HEK293 (cell line): ENCODE measurements around the gene ACER3.
A peak's percentile ranks its signal among the peaks of the same experiment; 100 is the strongest.

Source experiments
- CTCF ChIA-PET: fragments of 350-600 bp; formaldehyde crosslinking; extraction: SDS; loops from one replicate; lab custom pipeline; 2021; ENCODE audit warnings: antibody characterized with exemption; lab: Yijun Ruan, JAX
- POLR2A ChIA-PET: fragments of 300-600 bp; formaldehyde crosslinking; extraction: SDS; loops from one replicate; lab custom pipeline; 2020; ENCODE audit warnings: antibody characterized with exemption, inconsistent platforms; lab: Yijun Ruan, JAX
- H3K27ac ChIP-seq: fragments of 200-500 bp; sonication (Bioruptor generic); 2 replicates; pipeline ENCODE4 v1.5.1; 2014; ENCODE audit warnings: low read depth, low read length, control low read depth, inconsistent platforms; ENCODE audit errors: extremely low read depth
- H3K36me3 ChIP-seq, 2 experiments: fragments of 200-500 bp in 1 of 2; sonication (Bioruptor generic) in 1 of 2; 1 replicate in 1 of 2; 2 replicates in 1 of 2; pipeline ENCODE4 v1.5.1; 2014 to 2017; ENCODE audit warnings: inconsistent platforms in 2 of 2, low read length in 2 of 2; ENCODE audit not compliant: control insufficient read depth in 2 of 2, insufficient read depth in 1 of 2
- H3K4me1 ChIP-seq: fragments of 200-500 bp; sonication (Bioruptor generic); 2 replicates; pipeline ENCODE4 v1.5.1; 2014; ENCODE audit warnings: mild to moderate bottlenecking, low read length, inconsistent platforms; ENCODE audit not compliant: control insufficient read depth, insufficient read depth
- H3K4me3 ChIP-seq: 2 replicates; pipeline ENCODE4 v1.5.1; 2011; ENCODE audit warnings: low read depth, mild to moderate bottlenecking, control low read depth, low read length, moderate library complexity
- H3K9me3 ChIP-seq: fragments of 200-500 bp; sonication (Bioruptor generic); 2 replicates; pipeline ENCODE4 v1.5.1; 2014; ENCODE audit warnings: low read depth, low read length, inconsistent platforms; ENCODE audit not compliant: control insufficient read depth, insufficient read depth
- AEBP2 ChIP-seq: fragments of 450-650 bp; formaldehyde crosslinking; IDR thresholded peaks from 2 replicates; pipeline ENCODE4 v1.5.1; 2016; ENCODE audit warnings: missing biosample characterization, missing genetic modification characterization, borderline replicate concordance
- BCL11A ChIP-seq: fragments of 450-650 bp; formaldehyde crosslinking; IDR thresholded peaks from 2 replicates; pipeline ENCODE4 v1.5.1; 2016; ENCODE audit warnings: low read depth, missing biosample characterization, missing genetic modification characterization
- BCL11B ChIP-seq: fragments of 450-650 bp; formaldehyde crosslinking; IDR thresholded peaks from 2 replicates; pipeline ENCODE4 v1.5.1; 2016; ENCODE audit warnings: low read depth, missing biosample characterization, missing genetic modification characterization
- ELK4 ChIP-seq: IDR thresholded peaks from 2 replicates; pipeline ENCODE4 v1.6.1; 2011; ENCODE audit warnings: mild to moderate bottlenecking, low read depth, low read length, borderline replicate concordance
- MYNN ChIP-seq: fragments of 450-650 bp; formaldehyde crosslinking; IDR thresholded peaks from 2 replicates; pipeline ENCODE4 v1.5.1; 2016; ENCODE audit warnings: missing biosample characterization, missing genetic modification characterization, borderline replicate concordance
- OVOL3 ChIP-seq: fragments of 450-650 bp; formaldehyde crosslinking; IDR thresholded peaks from 2 replicates; pipeline ENCODE4 v1.5.1; 2016; ENCODE audit warnings: missing biosample characterization, missing genetic modification characterization
- PATZ1 ChIP-seq: fragments of 450-650 bp; formaldehyde crosslinking; IDR thresholded peaks from 2 replicates; pipeline ENCODE4 v1.5.1; 2016; ENCODE audit warnings: missing biosample characterization, missing genetic modification characterization
- PRDM6 ChIP-seq: fragments of 450-650 bp; formaldehyde crosslinking; IDR thresholded peaks from 2 replicates; pipeline ENCODE4 v1.5.1; 2017; ENCODE audit warnings: missing biosample characterization, missing genetic modification characterization
- SCRT1 ChIP-seq: fragments of 450-650 bp; formaldehyde crosslinking; IDR thresholded peaks from 2 replicates; pipeline ENCODE4 v1.5.1; 2016; ENCODE audit warnings: missing biosample characterization, missing genetic modification characterization, borderline replicate concordance
- ZNF10 ChIP-seq: fragments of 450-650 bp; formaldehyde crosslinking; IDR thresholded peaks from 2 replicates; pipeline ENCODE4 v1.5.1; 2017; ENCODE audit warnings: missing biosample characterization, missing genetic modification characterization
- ZNF132 ChIP-seq: fragments of 450-650 bp; formaldehyde crosslinking; IDR thresholded peaks from 2 replicates; pipeline ENCODE4 v1.5.1; 2017; ENCODE audit warnings: missing biosample characterization, missing genetic modification characterization, borderline replicate concordance
- ZNF140 ChIP-seq: fragments of 450-650 bp; formaldehyde crosslinking; IDR thresholded peaks from 2 replicates; pipeline ENCODE4 v1.5.1; 2016; ENCODE audit warnings: missing biosample characterization, missing genetic modification characterization
- ZNF18 ChIP-seq: fragments of 450-650 bp; formaldehyde crosslinking; IDR thresholded peaks from 2 replicates; pipeline ENCODE4 v1.5.1; 2016; ENCODE audit warnings: missing biosample characterization, missing genetic modification characterization
- ZNF202 ChIP-seq: fragments of 450-650 bp; formaldehyde crosslinking; IDR thresholded peaks from 2 replicates; pipeline ENCODE4 v1.5.1; 2016; ENCODE audit warnings: missing biosample characterization, missing genetic modification characterization, borderline replicate concordance
- ZNF423 ChIP-seq: fragments of 450-650 bp; formaldehyde crosslinking; IDR thresholded peaks from 2 replicates; pipeline ENCODE4 v1.5.1; 2016; ENCODE audit warnings: missing biosample characterization, missing genetic modification characterization
- ZNF513 ChIP-seq: fragments of 450-650 bp; IDR thresholded peaks from 2 replicates; pipeline ENCODE4 v1.5.1; 2018; ENCODE audit warnings: missing biosample characterization, missing genetic modification characterization
- ZNF555 ChIP-seq: fragments of 450-650 bp; formaldehyde crosslinking; conservative IDR thresholded peaks from 2 replicates; pipeline ENCODE4 v1.5.1; 2017; ENCODE audit warnings: missing biosample characterization, mild to moderate bottlenecking, missing genetic modification characterization, inconsistent platforms
- ZNF76 ChIP-seq: fragments of 450-650 bp; formaldehyde crosslinking; IDR thresholded peaks from 2 replicates; pipeline ENCODE4; 2016; ENCODE audit warnings: low read depth, missing biosample characterization, missing genetic modification characterization, borderline replicate concordance

ACER3 gene

GRCh38 chr11:76947800-76948199, 87.1 kb downstream of the ACER3 start:
- no peak for TF ChIP-seq ZNF513 (tag by site-specific recombination)
- no peak for TF ChIP-seq ELK4
- TF ChIP-seq ZNF423 (tag by site-specific recombination), result no peak
- no peak for TF ChIP-seq ZNF140
- TF ChIP-seq BCL11B, result no peak
- TF ChIP-seq PRDM6 (tag by site-specific recombination), result no peak
- TF ChIP-seq BCL11A (tag by site-specific recombination), result no peak
- TF ChIP-seq OVOL3 (tag by site-specific recombination), result no peak
- TF ChIP-seq PATZ1 (tag by site-specific recombination), result no peak
- TF ChIP-seq, all 188 proteins: peak for 0
- no peak overlapping the region for H3K4me3 ChIP-seq
- POLR2A ChIA-PET, result no interaction called here
- H3K4me1 ChIP-seq, result no peaks in the 10 kb centered on the region
- H3K27ac ChIP-seq, result no peak overlapping the region
- H3K36me3 ChIP-seq, result no peaks in the 10 kb centered on the region
- CTCF ChIA-PET, result interaction anchor here (1.1 to 2.1 kb wide), 3 partner anchors 28 to 226 kb away, joined by 4 to 8 read pairs (median 4); no protein-coding TSS in a partner anchor
- no peaks in the 10 kb centered on the region for H3K9me3 ChIP-seq

- no peaks in the 10 kb centered on the region for H3K9me3 ChIP-seq
- no peak overlapping the region for H3K4me3 ChIP-seq
- ChIA-PET CTCF (interaction anchor here (1.5 to 2.5 kb wide), 2 partner anchors 36 to 90 kb away, joined by 4 to 11 read pairs; no protein-coding TSS in a partner anchor), POLR2A (interaction anchor here (0.9 kb wide), 1 partner anchor 9 kb away, joined by 3 read pairs; no protein-coding TSS in a partner anchor)
- peaks cover 0 to 2% of the 10 kb centered on the region in 2 experiments; a peak in 2 of 3 replicates for H3K36me3 ChIP-seq
- TF ChIP-seq ZNF76 (tag by site-specific recombination) (no peak), ZNF10 (tag by site-specific recombination) (peak; percentile 48; the same call in 1 of the 2 replicates)
- no peak overlapping the region for H3K27ac ChIP-seq
- H3K4me1 ChIP-seq, result no peaks in the 10 kb centered on the region
These were observed 94.9 kb downstream of the ACER3 start for GRCh38 chr11:76955459-76956114.

- H3K4me1 ChIP-seq, result no peaks in the 10 kb centered on the region
- no peak overlapping the region for H3K4me3 ChIP-seq
- POLR2A ChIA-PET, result no interaction called here
- peaks cover 0 to 13% of the 10 kb centered on the region in 2 experiments; a peak in 1 of 3 replicates for H3K36me3 ChIP-seq
- no peak overlapping the region for H3K27ac ChIP-seq
- H3K9me3 ChIP-seq, result no peaks in the 10 kb centered on the region
- CTCF ChIA-PET, result no interaction called here
- TF ChIP-seq AEBP2 (tag by site-specific recombination), result no peak
- no peak for TF ChIP-seq ZNF76 (tag by site-specific recombination)
- TF ChIP-seq MYNN (tag by site-specific recombination), result no peak
- TF ChIP-seq ZNF140, result no peak
- TF ChIP-seq ZNF555 (tag by site-specific recombination), result no peak
- TF ChIP-seq ZNF202 (tag by site-specific recombination), result no peak
- no peak for TF ChIP-seq ZNF18
- TF ChIP-seq SCRT1 (tag by site-specific recombination), result no peak
- no peak for TF ChIP-seq ZNF132 (tag by site-specific recombination)
These were observed 102.1 kb downstream of the ACER3 start for GRCh38 chr11:76962583-76963416.
